Nephron progenitor cell (in vitro differentiated cells): ENCODE data around the gene BTD.
"Not testable (repeated sequence)": the region's sequence is repeated elsewhere in the genome, so short reads cannot be mapped to it uniquely, and the experiment has no call there.

Experiments used
- DNase-seq: peaks from one replicate; pipeline ENCODE4 v3.0.0; 2021
- H3K27ac Mint-ChIP-seq: 2 replicates; pipeline ENCODE4 v1.8.0; 2021; ENCODE audit warnings: mild to moderate bottlenecking, moderate library complexity, mixed read lengths
- H3K27me3 Mint-ChIP-seq: 2 replicates; pipeline ENCODE4 v1.8.0; 2021; ENCODE audit warnings: mild to moderate bottlenecking, low read depth, mixed read lengths; ENCODE audit not compliant: poor library complexity
- H3K36me3 Mint-ChIP-seq: 2 replicates; pipeline ENCODE4 v1.8.0; 2021; ENCODE audit warnings: low read depth, mixed read lengths
- H3K4me1 Mint-ChIP-seq: 2 replicates; pipeline ENCODE4 v1.8.0; 2021; ENCODE audit warnings: mixed read lengths
- H3K4me3 Mint-ChIP-seq: 2 replicates; pipeline ENCODE4 v1.8.0; 2021; ENCODE audit warnings: mild to moderate bottlenecking, moderate library complexity, mixed read lengths
- H3K9me3 Mint-ChIP-seq: 2 replicates; pipeline ENCODE4 v1.8.0; 2021; ENCODE audit warnings: mild to moderate bottlenecking, moderate library complexity, mixed read lengths
- CTCF ChIP-seq: fragments of 200-600 bp; sonication (generic); IDR thresholded peaks from 2 replicates; pipeline ENCODE4 v1.5.0; 2021; ENCODE audit warnings: antibody characterized with exemption

The BTD gene

GRCh38 chr3:15591928-15592327, 9.6 kb upstream of the BTD start:
- Mint-ChIP-seq H3K27me3 (no peaks in the 10 kb centered on the region), H3K9me3 (no peaks in the 10 kb centered on the region), H3K4me1 (no peaks in the 10 kb centered on the region), H3K36me3 (peaks cover 49% of the 10 kb centered on the region), H3K27ac (no peak overlapping the region), H3K4me3 (no peak overlapping the region)
- no peak for TF ChIP-seq CTCF
- no peak for DNase-seq

- Mint-ChIP-seq H3K27ac (no peak overlapping the region), H3K4me3 (no peak overlapping the region), H3K36me3 (peaks cover 58% of the 10 kb centered on the region), H3K9me3 (no peaks in the 10 kb centered on the region), H3K4me1 (no peaks in the 10 kb centered on the region), H3K27me3 (no peaks in the 10 kb centered on the region)
- TF ChIP-seq CTCF: no peak
- DNase-seq: no peak
These were observed 8.6 kb upstream of the BTD start for GRCh38 chr3:15592968-15593367.

GRCh38 chr3:15595955-15596354, 5.6 kb upstream of the BTD start:
- Mint-ChIP-seq H3K36me3 (peaks cover 48% of the 10 kb centered on the region), H3K27ac (no peak overlapping the region), H3K9me3 (no peaks in the 10 kb centered on the region), H3K27me3 (no peaks in the 10 kb centered on the region), H3K4me1 (peaks cover 11% of the 10 kb centered on the region), H3K4me3 (no peak overlapping the region)
- DNase-seq: no peak
- TF ChIP-seq CTCF: no peak

GRCh38 chr3:15601046-15601398, 523 bp upstream of the BTD start:
- Mint-ChIP-seq H3K36me3 (peaks cover 69% of the 10 kb centered on the region), H3K27ac (peak overlapping the region; percentile 98), H3K4me1 (peaks cover 28% of the 10 kb centered on the region), H3K9me3 (peaks cover 35% of the 10 kb centered on the region), H3K27me3 (peaks cover 6% of the 10 kb centered on the region), H3K4me3 (peak overlapping the region; percentile 100)
- no peak for TF ChIP-seq CTCF
- no peak for DNase-seq

- Mint-ChIP-seq H3K4me3 (peak overlapping the region; percentile 100), H3K9me3 (peaks cover 35% of the 10 kb centered on the region), H3K27ac (peak overlapping the region; percentile 96), H3K36me3 (peaks cover 60% of the 10 kb centered on the region), H3K27me3 (peaks cover 6% of the 10 kb centered on the region), H3K4me1 (peaks cover 28% of the 10 kb centered on the region)
- no peak for TF ChIP-seq CTCF
- no peak for DNase-seq
These were observed 596 bp downstream of the BTD start for GRCh38 chr3:15602146-15602536.

GRCh38 chr3:15602816-15603215, 1.3 kb downstream of the BTD start:
- Mint-ChIP-seq H3K4me3 (peak overlapping the region; percentile 100), H3K4me1 (peaks cover 28% of the 10 kb centered on the region), H3K9me3 (peaks cover 35% of the 10 kb centered on the region), H3K36me3 (peaks cover 53% of the 10 kb centered on the region)
- not testable (repeated sequence) for H3K27ac Mint-ChIP-seq, DNase-seq, H3K27me3 Mint-ChIP-seq

- H3K27ac Mint-ChIP-seq, H3K27me3 Mint-ChIP-seq, DNase-seq: not testable (repeated sequence)
- Mint-ChIP-seq H3K36me3 (peaks cover 37% of the 10 kb centered on the region), H3K9me3 (peaks cover 35% of the 10 kb centered on the region), H3K4me1 (peaks cover 28% of the 10 kb centered on the region), H3K4me3 (peak overlapping the region; percentile 58)
These were observed 3.0 kb downstream of the BTD start for GRCh38 chr3:15604584-15604983.
